Panc1 (cell line): Measurements from ENCODE around the gene SUPT3H. TPM values are rescaled to one million over a fixed set of nuclear protein-coding genes. Genes with fewer than 3 reads are reported as not detected.

Experiments
- ATAC-seq: fragments of 200-7000 bp; cut with Tn5 transposase; 2 replicates; pipeline ENCODE4 v1.9.1; 2020; ENCODE audit warnings: mild to moderate bottlenecking, moderate library complexity
- BruUV-seq: library from RNA; stranded (reverse); fragments of 400-500 nt; replicated peaks from 2 replicates; lab custom pipeline; 2021; lab: Mats Ljungman, UMichigan
- CTCF ChIA-PET: fragments of 300-600 bp; sonication (Branson Sonifier 250); formaldehyde crosslinking; loops from one replicate; lab custom pipeline; 2022; ENCODE audit warnings: antibody characterized with exemption; lab: Charles Lee
- POLR2A ChIA-PET: fragments of 300-600 bp; sonication (Branson Sonifier 250); formaldehyde crosslinking; loops from one replicate; lab custom pipeline; 2022; ENCODE audit warnings: antibody characterized with exemption; lab: Charles Lee
- DNase-seq: peaks from one replicate; pipeline ENCODE4 v3.0.0-alpha.2; 2010; ENCODE audit warnings: low read depth, low spot score
- H3K27ac ChIP-seq: 2 replicates; pipeline ENCODE4 v1.5.1; 2011; ENCODE audit warnings: mild to moderate bottlenecking, low read length, inconsistent platforms
- H3K27me3 ChIP-seq: fragments of 200-500 bp; sonication (Bioruptor generic); 2 replicates; pipeline ENCODE4 v1.6.0; 2014; ENCODE audit warnings: low read length, inconsistent platforms; ENCODE audit not compliant: control insufficient read depth, insufficient read depth
- H3K36me3 ChIP-seq: fragments of 200-500 bp; sonication (Bioruptor generic); 2 replicates; pipeline ENCODE4 v1.5.1; 2014; ENCODE audit warnings: inconsistent platforms, mild to moderate bottlenecking, low read length, moderate library complexity; ENCODE audit not compliant: control insufficient read depth, insufficient read depth
- H3K4me1 ChIP-seq: 2 replicates; pipeline ENCODE4 v1.5.1; 2011; ENCODE audit warnings: inconsistent platforms, mild to moderate bottlenecking, low read length, moderate library complexity; ENCODE audit not compliant: control insufficient read depth, insufficient read depth
- H3K4me3 ChIP-seq, 2 experiments: 2 replicates each; pipeline ENCODE4 v1.5.1; 2011 to 2012; ENCODE audit warnings: low read depth in 2 of 2, low read length in 2 of 2, mild to moderate bottlenecking in 2 of 2, inconsistent platforms in 1 of 2, moderate library complexity in 1 of 2
- H3K9me3 ChIP-seq: fragments of 200-500 bp; sonication (Bioruptor generic); 2 replicates; pipeline ENCODE4 v1.5.1; 2014; ENCODE audit warnings: low read depth, mild to moderate bottlenecking, inconsistent platforms, low read length, moderate library complexity; ENCODE audit not compliant: control insufficient read depth, insufficient read depth
- CTCF ChIP-seq: fragments of 450-650 bp; IDR thresholded peaks from 2 replicates; pipeline ENCODE4 v1.5.1; 2017; ENCODE audit warnings: mild to moderate bottlenecking
- POLR2AphosphoS5 ChIP-seq: IDR thresholded peaks from 2 replicates; pipeline ENCODE4 v1.6.1; 2012; ENCODE audit warnings: mild to moderate bottlenecking, low read depth, low read length, moderate library complexity
- REST ChIP-seq, 2 experiments: IDR thresholded peaks; 2 replicates each; pipeline ENCODE4 v1.6.1; 2011 to 2012; ENCODE audit warnings: low read depth in 2 of 2, control low read depth in 1 of 2, low read length in 1 of 2, mild to moderate bottlenecking in 1 of 2, moderate library complexity in 1 of 2; ENCODE audit not compliant: insufficient read depth in 1 of 2
- SIN3A ChIP-seq: IDR thresholded peaks from 2 replicates; pipeline ENCODE4 v1.6.1; 2012; ENCODE audit warnings: low read depth, mild to moderate bottlenecking, low read length, moderate library complexity, borderline replicate concordance; ENCODE audit not compliant: insufficient read depth
- TCF7L2 ChIP-seq: IDR thresholded peaks from 2 replicates; pipeline ENCODE4 v1.6.1; 2011; ENCODE audit warnings: mild to moderate bottlenecking, low read depth, low read length, inconsistent platforms
- in situ Hi-C: cut with HindIII; loops from 2 replicates; pipeline ENCODE4 v1.10.0; 2016; ENCODE audit warnings: low sequenced_read_pairs, low pct_unique_long_range_greater_than_20kb
- intact Hi-C: fragments of 100-400 bp; cut with micrococcal nuclease; formaldehyde crosslinking; loops from one replicate; pipeline ENCODE4 v1.10.0; 2022; ENCODE audit not compliant: unreplicated experiment
- total RNA-seq: library from RNA; stranded (reverse); gene quantifications from one replicate; pipeline ENCODE4 v1.2.1, GENCODE V29; 2021; ENCODE audit not compliant: unreplicated experiment

The SUPT3H gene
- total RNA-seq, 1 experiment from 2014 or later = 11.0 TPM

- TF ChIP-seq CTCF (no peak; the same call in 1 of the 2 replicates), SIN3A (no peak), REST (IDR thresholded peaks at IDR 0.05; ENCODE audit: insufficient read depth in 1 of 2, low read depth in 2 of 2, low read length in 1 of 2) (no peak), POLR2AphosphoS5 (no peak), TCF7L2 (no peak)
- POLR2A ChIA-PET = no interaction called here
- Histone ChIP-seq H3K27ac (no peak overlapping the region), H3K27me3 (no peaks in the 10 kb centered on the region), H3K36me3 (no peaks in the 10 kb centered on the region), H3K9me3 (no peaks in the 10 kb centered on the region), H3K4me1 (no peaks in the 10 kb centered on the region), H3K4me3 (no peak overlapping the region)
- intact Hi-C loops = no loop called here
- CTCF ChIA-PET = no interaction called here
- no TSS peak for BruUV-seq
- ATAC-seq (no peak), DNase-seq (no peak)
- in situ Hi-C loops = no loop called here
These were observed 291.2 kb downstream of the SUPT3H start for GRCh38 chr6:45086360-45087084.

- H3K4me3 ChIP-seq = no peak overlapping the region
- no peaks in the 10 kb centered on the region for H3K27me3 ChIP-seq
- H3K27ac ChIP-seq = no peak overlapping the region
- H3K36me3 ChIP-seq = no peaks in the 10 kb centered on the region
- DNase-seq (no peak), ATAC-seq (no peak)
- TF ChIP-seq REST (IDR thresholded peaks at IDR 0.05; ENCODE audit: insufficient read depth in 1 of 2, low read depth in 2 of 2, low read length in 1 of 2) = no peak
- no peak for TF ChIP-seq SIN3A
- ChIA-PET CTCF (interaction anchor here (0.7 kb wide), 1 partner anchor 427 kb away, joined by 6 read pairs; no protein-coding TSS in a partner anchor), POLR2A (no interaction called here)
- no peaks in the 10 kb centered on the region for H3K9me3 ChIP-seq
- in situ Hi-C loops (no loop called here), intact Hi-C loops (no loop called here)
- BruUV-seq = no TSS peak
- H3K4me1 ChIP-seq = no peaks in the 10 kb centered on the region
These were observed 293.5 kb downstream of the SUPT3H start for GRCh38 chr6:45084257-45084656.
